A673 (cell line): ENCODE data around the gene LEPROT. TPM values are rescaled to one million over a fixed set of nuclear protein-coding genes. Genes with fewer than 3 reads are reported as not detected.

Experiments used
- BruUV-seq: library from RNA; stranded (reverse); fragments of 400-500 nt; replicated peaks from 2 replicates; lab custom pipeline; 2021; lab: Mats Ljungman, UMichigan
- CTCF ChIA-PET: fragments of 300-600 bp; sonication (Branson Sonifier 250); formaldehyde crosslinking; loops from one replicate; lab custom pipeline; 2022; ENCODE audit warnings: antibody characterized with exemption; lab: Charles Lee
- POLR2A ChIA-PET: fragments of 300-600 bp; sonication (Branson Sonifier 250); formaldehyde crosslinking; loops from one replicate; lab custom pipeline; 2022; ENCODE audit warnings: antibody characterized with exemption; ENCODE audit not compliant: low non-redundant PET; lab: Charles Lee
- DNase-seq: peaks from one replicate; pipeline ENCODE4 v3.0.0-alpha.2; 2015; ENCODE audit warnings: low spot score
- H3K27ac ChIP-seq: fragments of 200-600 bp; sonication (generic); 2 replicates; pipeline ENCODE4 v1.5.1; 2016; ENCODE audit warnings: mixed run types, low read depth, mild to moderate bottlenecking, mixed read lengths, antibody characterized with exemption, low read length; ENCODE audit not compliant: poor library complexity, severe bottlenecking
- H3K27me3 ChIP-seq: fragments of 200-600 bp; sonication (generic); replicated peaks from 2 replicates; pipeline ENCODE4 v1.6.1; 2017; ENCODE audit warnings: mixed run types, low read depth, mild to moderate bottlenecking, mixed read lengths, antibody characterized with exemption, low read length; ENCODE audit not compliant: insufficient read depth, poor library complexity
- H3K36me3 ChIP-seq: fragments of 200-600 bp; sonication (generic); 2 replicates; pipeline ENCODE4 v1.6.1; 2016; ENCODE audit warnings: mixed run types, mild to moderate bottlenecking, mixed read lengths, antibody characterized with exemption, low read length; ENCODE audit not compliant: insufficient read depth, poor library complexity, severe bottlenecking
- H3K4me1 ChIP-seq: fragments of 200-600 bp; sonication (generic); 2 replicates; pipeline ENCODE4 v1.6.1; 2017; ENCODE audit warnings: mixed run types, mild to moderate bottlenecking, mixed read lengths, antibody characterized with exemption, low read length; ENCODE audit not compliant: insufficient read depth, poor library complexity, severe bottlenecking
- H3K4me3 ChIP-seq: fragments of 200-600 bp; sonication (generic); 2 replicates; pipeline ENCODE4 v1.5.1; 2016; ENCODE audit warnings: low read depth, mixed run types, mild to moderate bottlenecking, mixed read lengths, low read length; ENCODE audit not compliant: poor library complexity, severe bottlenecking
- H3K9me3 ChIP-seq: fragments of 200-600 bp; sonication (generic); 2 replicates; pipeline ENCODE4 v1.6.1; 2016; ENCODE audit warnings: mixed run types, low read depth, mild to moderate bottlenecking, mixed read lengths, antibody characterized with exemption, low read length; ENCODE audit not compliant: poor library complexity, severe bottlenecking
- CTCF ChIP-seq: fragments of 300-800, 200-600 bp; sonication (generic); conservative IDR thresholded peaks from 2 replicates; pipeline ENCODE4 v1.5.1; 2017; ENCODE audit warnings: low read depth, mild to moderate bottlenecking, antibody characterized with exemption, low read length, moderate library complexity, mixed read lengths
- EZH2 ChIP-seq: fragments of 200-600 bp; sonication (generic); IDR thresholded peaks from 2 replicates; pipeline ENCODE4 v1.6.1; 2017; ENCODE audit warnings: borderline replicate concordance, low read depth, mild to moderate bottlenecking, mixed read lengths, antibody characterized with exemption, low read length; ENCODE audit not compliant: poor library complexity, severe bottlenecking
- intact Hi-C: fragments of 100-400 bp; cut with micrococcal nuclease; formaldehyde crosslinking; loops from one replicate; pipeline ENCODE4 v1.10.0; 2022; ENCODE audit not compliant: unreplicated experiment
- total RNA-seq: library from RNA; stranded (reverse); gene quantifications from 2 replicates; pipeline ENCODE4 v1.2.3, GENCODE V29; 2021

Gene LEPROT
- total RNA-seq, 1 experiment from 2014 or later: 24.8 TPM

- ChIA-PET POLR2A (no interaction called here), CTCF (no interaction called here)
- H3K4me1 ChIP-seq: no peaks in the 10 kb centered on the region
- TF ChIP-seq CTCF: no peak
- H3K9me3 ChIP-seq: no peaks in the 10 kb centered on the region
- no peaks in the 10 kb centered on the region for H3K36me3 ChIP-seq
- no peak for DNase-seq
- intact Hi-C loops: no loop called here
- no peak overlapping the region for H3K27ac ChIP-seq
- no peak overlapping the region for H3K4me3 ChIP-seq
- no TSS peak for BruUV-seq
- H3K27me3 ChIP-seq: no peaks in the 10 kb centered on the region
Measured at GRCh38 chr1:65386439-65386838, 34.0 kb upstream of the LEPROT start.

GRCh38 chr1:65387821-65388220 lies 32.6 kb upstream of the LEPROT start:
- Histone ChIP-seq H3K9me3 (no peaks in the 10 kb centered on the region), H3K27ac (no peak overlapping the region), H3K4me1 (no peaks in the 10 kb centered on the region), H3K27me3 (no peaks in the 10 kb centered on the region), H3K4me3 (no peak overlapping the region), H3K36me3 (no peaks in the 10 kb centered on the region)
- CTCF ChIA-PET: no interaction called here
- TF ChIP-seq CTCF: no peak
- no peak for TF ChIP-seq EZH2
- POLR2A ChIA-PET: no interaction called here
- DNase-seq: no peak
- intact Hi-C loops: no loop called here
- no TSS peak for BruUV-seq

GRCh38 chr1:65388908-65389695 lies 31.4 kb upstream of the LEPROT start:
- Histone ChIP-seq H3K9me3 (no peaks in the 10 kb centered on the region), H3K4me3 (no peak overlapping the region), H3K36me3 (no peaks in the 10 kb centered on the region), H3K27ac (no peak overlapping the region), H3K4me1 (no peaks in the 10 kb centered on the region), H3K27me3 (no peaks in the 10 kb centered on the region)
- no TSS peak for BruUV-seq
- TF ChIP-seq EZH2: no peak
- no peak for TF ChIP-seq CTCF
- POLR2A ChIA-PET: no interaction called here
- intact Hi-C loops: no loop called here
- CTCF ChIA-PET: no interaction called here
- DNase-seq: no peak
